HG03066 (cell line): Measurements from ENCODE around the gene MICU1.
"Not testable (repeated sequence)": the region's sequence is repeated elsewhere in the genome, so short reads cannot be mapped to it uniquely, and the experiment has no call there.

ENCODE experiments used
- ATAC-seq: cut with Tn5 transposase; IDR thresholded peaks from one replicate; pipeline ENCODE4 v1.9.1; 2021; ENCODE audit warnings: low read depth; ENCODE audit not compliant: unreplicated experiment

Gene MICU1

DNA sequence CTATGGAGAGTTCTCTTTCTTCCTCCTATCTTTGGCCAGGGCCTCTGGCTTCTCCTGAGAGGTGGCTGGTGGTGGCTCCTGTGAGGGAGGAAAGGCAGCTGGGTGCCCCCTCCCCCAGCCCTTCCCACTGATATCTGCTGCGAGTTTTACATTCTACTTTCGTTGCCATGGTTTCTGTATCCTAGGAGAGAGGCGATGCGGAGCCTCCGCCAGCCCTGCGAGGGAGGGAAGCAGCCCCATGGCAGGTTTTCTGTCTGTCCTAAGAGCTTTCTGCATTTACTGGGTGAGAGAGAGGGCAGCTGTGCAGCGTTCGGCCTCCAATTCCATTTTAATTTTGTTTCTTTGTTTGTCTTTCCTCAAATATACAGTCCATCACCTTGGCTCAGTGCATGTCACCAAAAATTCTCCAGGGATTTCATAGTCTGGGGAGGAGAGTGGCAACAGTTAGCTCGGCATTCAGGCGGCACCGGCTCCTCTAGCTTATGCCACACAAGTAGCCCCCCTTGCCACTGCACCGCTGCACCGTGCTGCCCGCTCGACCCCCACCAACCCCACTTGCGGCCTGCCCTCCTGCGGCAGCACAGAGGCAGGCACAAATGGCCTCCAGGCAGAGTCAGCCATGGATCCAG is 291.6 kb downstream of the MICU1 start:
- no peak for ATAC-seq

DNA sequence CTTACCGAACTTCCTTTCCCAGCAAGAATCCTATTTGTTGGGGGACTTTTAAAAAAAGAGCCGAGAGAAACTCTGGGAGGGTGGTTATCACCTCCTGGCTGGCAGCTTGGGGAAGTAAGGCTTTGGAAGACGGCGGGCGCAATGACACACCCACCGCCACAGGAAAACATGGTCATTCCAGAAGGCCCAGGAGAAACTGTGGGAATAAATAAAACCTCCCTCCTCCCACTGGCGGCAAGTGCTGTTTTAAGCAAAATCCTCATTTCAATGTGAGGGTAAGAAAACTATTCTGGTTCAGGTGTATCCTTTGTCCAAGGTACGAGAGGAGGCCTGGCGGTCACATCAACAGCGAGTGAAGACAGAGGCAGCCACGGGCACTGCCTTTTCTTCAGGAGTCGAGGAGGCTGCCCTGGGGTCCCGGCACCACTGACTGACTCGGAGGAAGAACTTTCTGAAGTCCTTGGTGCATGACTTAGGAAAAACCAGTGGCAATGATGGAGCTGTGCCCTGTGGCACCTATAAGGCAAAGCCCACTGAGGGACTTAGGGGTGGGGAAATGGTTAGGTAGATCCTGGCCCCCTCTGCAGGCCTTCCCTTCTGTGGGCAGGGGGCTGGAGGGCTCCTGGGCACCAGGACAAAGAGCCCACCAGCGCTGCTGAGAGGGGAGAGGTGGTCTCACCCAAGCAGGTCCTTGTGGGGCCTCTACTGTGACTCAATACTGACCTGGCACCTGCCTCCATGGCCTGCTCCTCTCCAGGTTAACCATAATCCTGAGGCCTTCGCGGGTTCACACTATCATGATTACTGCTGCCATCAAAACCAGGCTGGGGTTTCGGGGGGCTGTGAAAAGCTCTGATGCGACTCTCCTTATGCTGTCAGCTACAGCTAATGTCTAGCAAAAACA is 292.5 kb downstream of the MICU1 start:
- no peak for ATAC-seq

DNA sequence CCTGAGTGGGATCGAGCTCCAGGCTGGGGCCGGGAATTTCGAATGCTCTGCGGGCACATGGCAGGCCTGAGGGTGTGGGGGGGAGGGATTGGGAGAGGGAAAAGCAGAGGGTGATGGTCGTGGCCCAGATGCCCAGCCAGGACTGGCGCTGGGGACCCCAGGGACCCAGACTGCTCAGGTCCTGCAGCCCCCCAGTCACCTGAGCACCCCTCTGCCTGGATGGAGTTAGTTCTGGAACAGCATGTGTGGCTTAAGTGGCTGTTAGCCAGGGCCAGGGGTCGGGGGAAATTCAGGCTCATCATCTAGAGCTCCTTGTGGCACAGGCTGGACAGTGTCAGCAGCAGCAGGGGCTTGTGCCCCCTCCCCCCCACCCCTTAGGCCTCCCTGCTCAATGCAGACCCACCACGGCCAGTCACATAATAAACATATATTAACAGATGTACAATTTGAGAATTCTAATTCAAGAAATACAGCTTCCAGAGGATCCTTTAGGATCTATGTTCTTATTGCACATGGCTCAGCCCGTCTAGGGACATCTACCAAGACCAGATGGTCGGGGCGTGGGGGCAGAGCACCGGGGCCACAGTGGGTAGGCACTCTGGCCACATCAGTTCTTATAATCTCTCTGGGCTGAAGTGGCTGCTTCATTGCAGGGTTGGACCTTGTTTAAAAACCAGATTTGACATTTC is 293.3 kb downstream of the MICU1 start:
- no peak for ATAC-seq

- peak; percentile 34 for ATAC-seq
Measured at GRCh38 chr10:72331575-72332422, 294.1 kb downstream of the MICU1 start.

GRCh38 chr10:72330069-72330426 is 295.8 kb downstream of the MICU1 start:
- no peak for ATAC-seq

DNA sequence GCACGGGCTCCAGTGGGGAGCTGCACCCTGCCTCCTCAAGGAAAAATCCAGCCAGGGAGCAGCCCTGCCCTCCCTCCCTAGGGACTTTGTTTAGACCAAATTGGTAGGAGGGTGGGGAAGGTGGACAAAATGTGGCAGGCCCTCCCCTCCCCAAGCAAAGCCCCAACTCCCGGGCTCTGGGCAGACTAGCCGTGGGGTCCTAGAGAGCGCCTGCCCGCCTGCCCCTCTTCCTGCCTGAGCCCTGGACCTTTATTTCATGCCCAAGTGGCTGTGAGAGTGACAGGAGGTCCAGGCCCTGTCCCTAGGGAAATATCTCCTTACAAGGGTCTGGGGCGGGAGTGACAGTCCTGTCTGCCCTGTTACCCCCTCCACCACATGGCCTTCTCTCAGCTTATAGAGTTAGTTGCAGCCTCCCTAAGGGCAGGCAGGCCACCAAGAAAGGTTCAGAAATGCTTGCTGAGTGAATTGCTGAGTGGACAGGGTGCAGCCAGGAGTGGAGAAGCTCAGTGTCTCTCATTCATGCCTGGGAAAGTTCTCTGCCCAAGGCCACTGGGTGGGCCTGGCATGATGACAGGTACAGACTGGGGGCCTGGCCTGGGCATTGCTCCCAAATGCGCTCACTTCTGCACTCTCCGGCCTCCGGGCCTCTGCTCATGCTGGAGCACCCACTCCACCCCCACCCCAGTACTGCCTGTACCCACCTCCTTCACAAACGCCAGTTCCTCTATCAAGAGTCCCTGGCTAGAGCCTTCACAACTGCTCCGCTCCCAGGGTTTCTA is 296.4 kb downstream of the MICU1 start:
- no peak for ATAC-seq

- ATAC-seq = no peak
Measured at GRCh38 chr10:72328829-72329204, 297.1 kb downstream of the MICU1 start.

DNA sequence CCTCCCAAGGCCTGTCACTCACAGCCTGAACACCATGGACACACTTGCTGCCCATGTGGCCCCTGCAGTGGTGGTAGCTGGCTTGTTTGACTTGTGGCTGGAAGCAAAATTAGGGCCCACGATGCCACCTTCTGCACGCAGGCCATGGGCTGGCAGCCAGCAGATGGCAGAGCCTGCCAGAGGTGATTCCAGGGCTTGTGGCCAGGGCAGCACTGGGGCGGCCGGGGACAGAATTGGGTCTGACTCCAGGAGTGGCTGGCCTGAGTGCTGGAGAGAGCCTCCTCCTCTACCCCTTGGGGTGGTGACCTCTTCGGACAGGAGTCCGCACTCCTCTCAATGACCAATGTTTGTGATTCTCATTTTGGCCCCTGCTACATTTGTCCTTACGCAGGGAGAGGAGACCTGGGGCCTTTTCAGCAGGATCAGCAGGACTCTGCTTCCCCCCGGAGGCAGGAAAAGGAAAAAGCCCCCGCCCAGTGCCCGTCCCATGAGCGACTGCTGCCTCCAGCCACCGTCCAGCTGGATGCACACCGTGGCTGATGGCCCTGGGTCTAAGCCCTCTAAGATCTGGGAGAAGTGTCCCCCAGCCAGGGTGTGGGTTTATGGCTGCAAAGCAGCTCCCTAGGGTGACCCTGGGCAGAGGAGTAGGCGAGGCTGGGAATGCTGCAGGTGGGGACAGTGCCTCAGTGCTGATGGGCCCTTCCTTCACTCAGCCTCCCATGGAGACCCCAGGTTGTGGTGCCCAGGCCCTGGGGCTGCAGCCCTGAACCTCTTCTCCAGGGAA is 297.6 kb downstream of the MICU1 start:
- ATAC-seq = no peak

DNA sequence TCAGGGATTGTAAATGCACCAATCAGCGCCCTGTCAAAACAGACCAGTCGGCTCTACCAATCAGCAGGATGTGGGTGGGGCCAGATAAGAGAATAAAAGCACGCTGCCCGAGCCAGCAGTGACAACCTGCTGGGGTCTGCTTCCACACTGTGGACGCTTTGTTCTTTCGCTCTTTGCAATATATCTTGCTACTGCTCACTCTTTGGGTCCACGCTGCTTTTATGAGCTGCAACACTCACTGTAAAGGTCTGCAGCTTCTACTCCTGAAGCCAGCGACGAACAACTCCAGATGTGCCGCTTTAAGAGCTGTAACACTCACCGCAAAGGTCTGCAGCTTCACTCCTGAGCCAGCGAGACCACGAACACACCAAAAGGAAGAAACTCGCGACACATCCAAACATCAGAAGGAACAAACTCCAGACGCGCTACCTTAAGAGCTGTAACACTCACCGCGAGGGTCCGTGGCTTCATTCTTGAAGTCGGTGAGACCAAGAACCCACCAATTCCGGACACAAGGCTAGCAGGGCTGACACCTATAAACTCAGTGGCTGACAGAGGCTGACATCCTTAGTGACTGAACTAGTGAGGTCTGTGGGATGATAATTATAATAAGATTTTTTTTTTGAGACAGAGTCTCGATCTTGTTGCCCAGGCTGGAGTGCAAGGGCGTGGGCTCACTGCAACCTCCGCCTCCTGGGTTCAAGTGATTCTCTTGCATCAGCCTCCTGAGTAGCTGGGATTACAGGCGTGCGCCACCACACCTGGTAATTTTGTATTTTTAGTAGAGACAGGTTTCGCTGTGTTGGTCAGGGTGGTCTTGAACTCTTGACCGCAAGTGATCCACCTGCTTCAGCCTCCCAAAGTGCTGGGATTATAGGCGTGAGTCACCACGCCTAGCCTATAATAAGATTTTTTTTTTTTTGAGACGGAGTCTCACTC is 298.9 kb downstream of the MICU1 start:
- not testable (repeated sequence) for ATAC-seq

- not testable (repeated sequence) for ATAC-seq
Measured at GRCh38 chr10:72325243-72326175, 300.4 kb downstream of the MICU1 start.

- no peak for ATAC-seq
Measured at GRCh38 chr10:72323771-72324191, 302.1 kb downstream of the MICU1 start.

- no peak for ATAC-seq
Measured at GRCh38 chr10:72323108-72323749, 302.6 kb downstream of the MICU1 start.

GRCh38 chr10:72322280-72323058 is 303.4 kb downstream of the MICU1 start:
- no peak for ATAC-seq

DNA sequence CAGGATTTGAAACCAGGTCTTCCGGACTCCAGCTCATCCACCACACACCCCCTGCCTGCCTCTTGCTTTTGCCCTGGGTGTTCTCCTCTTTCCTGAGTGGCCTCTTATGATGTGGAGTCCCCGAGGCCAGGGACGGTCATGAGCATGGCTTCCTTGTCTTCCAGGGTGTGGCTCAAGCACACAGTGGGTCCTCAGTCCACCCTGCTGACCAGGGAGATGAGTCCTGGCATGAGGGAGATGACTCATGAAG is 303.9 kb downstream of the MICU1 start:
- ATAC-seq = no peak

DNA sequence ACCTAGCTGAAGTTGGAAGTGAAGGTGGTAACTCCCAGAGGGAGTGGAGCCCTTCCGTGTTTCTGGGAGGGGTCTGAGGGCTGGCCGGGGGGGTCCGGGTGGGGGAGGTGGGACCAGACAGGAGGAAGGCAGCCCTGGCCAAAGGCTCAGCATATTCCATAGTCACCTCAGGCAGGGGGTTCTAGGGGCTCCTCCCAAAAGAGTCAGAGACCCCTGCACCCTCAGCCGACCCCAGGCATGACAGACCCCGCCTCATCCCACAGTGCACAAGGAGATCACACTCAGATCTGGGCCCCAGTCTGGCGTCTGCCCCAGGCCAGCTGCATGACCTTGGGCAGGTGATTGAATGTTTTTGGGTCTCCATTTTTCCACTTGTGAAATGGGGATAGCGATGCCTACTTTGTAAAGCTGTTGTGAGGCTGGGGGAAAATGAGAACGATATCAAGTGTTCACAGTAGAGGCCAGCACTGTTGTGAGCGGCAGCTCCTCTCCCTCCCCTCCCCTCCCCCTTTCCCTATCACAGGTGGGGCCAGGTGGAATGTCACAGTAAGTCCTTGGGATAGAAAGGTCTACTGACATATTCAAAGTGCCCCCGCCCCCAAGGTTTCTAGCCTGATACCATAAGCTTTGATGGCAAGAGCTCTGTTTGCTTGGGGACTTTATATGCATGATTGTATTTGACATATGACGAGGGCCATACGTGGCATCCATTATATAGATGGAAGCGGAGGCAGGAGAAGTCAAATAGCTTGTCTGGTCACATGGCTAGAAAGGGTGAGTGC is 304.4 kb downstream of the MICU1 start:
- ATAC-seq = no peak
